OCI-LY1 (cell line): ENCODE results near the gene SERPINE1.

Experiments used
- H2AFZ ChIP-seq: fragments of 200-600 bp; sonication (generic), shearing (Covaris generic); 2 replicates; pipeline ENCODE4 v1.6.0; 2014; ENCODE audit warnings: antibody characterized with exemption, mild to moderate bottlenecking, low read length
- H3F3A ChIP-seq: fragments of 200-600 bp; sonication (generic), shearing (Covaris generic); 2 replicates; pipeline ENCODE4 v1.6.0; 2014; ENCODE audit warnings: mild to moderate bottlenecking, antibody characterized with exemption, low read length, moderate library complexity; ENCODE audit not compliant: insufficient read depth
- H3K27ac ChIP-seq: fragments of 200-600 bp; sonication (generic); 2 replicates; pipeline ENCODE4 v1.5.1; 2014; ENCODE audit warnings: low read length, mixed run types, mild to moderate bottlenecking, low read depth; ENCODE audit not compliant: poor library complexity, severe bottlenecking
- H3K27me3 ChIP-seq: fragments of 200-600 bp; sonication (generic); 2 replicates; pipeline ENCODE4 v1.6.0; 2014; ENCODE audit warnings: antibody characterized with exemption, mild to moderate bottlenecking, low read length, moderate library complexity; ENCODE audit not compliant: insufficient read depth
- H3K36me3 ChIP-seq: fragments of 200-600 bp; sonication (generic); 2 replicates; pipeline ENCODE4 v1.6.1; 2014; ENCODE audit warnings: mild to moderate bottlenecking, antibody characterized with exemption, low read length, moderate library complexity, mixed read lengths; ENCODE audit not compliant: insufficient read depth
- H3K4me1 ChIP-seq: fragments of 200-600 bp; sonication (generic); 2 replicates; pipeline ENCODE4 v1.5.1; 2014; ENCODE audit warnings: mild to moderate bottlenecking, low read length, moderate library complexity; ENCODE audit not compliant: insufficient read depth, severe bottlenecking
- H3K4me2 ChIP-seq: fragments of 200-600 bp; sonication (generic), shearing (Covaris generic); 2 replicates; pipeline ENCODE4 v1.6.1; 2014; ENCODE audit warnings: low read length
- H3K4me3 ChIP-seq: fragments of 200-600 bp; sonication (generic); 2 replicates; pipeline ENCODE4 v1.5.1; 2014; ENCODE audit warnings: low read length, low read depth, mild to moderate bottlenecking, mixed read lengths; ENCODE audit not compliant: poor library complexity, severe bottlenecking
- H3K79me2 ChIP-seq: fragments of 200-600 bp; shearing (Covaris generic); 2 replicates; pipeline ENCODE4 v1.6.1; 2016; ENCODE audit warnings: mixed run types, low read length, mixed read lengths; ENCODE audit not compliant: insufficient read depth
- H3K9ac ChIP-seq: fragments of 200-600 bp; sonication (generic), shearing (Covaris generic); 2 replicates; pipeline ENCODE4 v1.6.1; 2014; ENCODE audit warnings: mild to moderate bottlenecking, low read length, mixed read lengths
- H3K9me2 ChIP-seq: fragments of 200-600 bp; sonication (generic), shearing (Covaris generic); 2 replicates; pipeline ENCODE4 v1.6.1; 2014; ENCODE audit warnings: low read depth, mild to moderate bottlenecking, low read length, mixed read lengths
- H3K9me3 ChIP-seq: fragments of 200-600 bp; shearing (Covaris generic); 2 replicates; pipeline ENCODE4 v1.6.1; 2014; ENCODE audit warnings: low read length, mixed read lengths
- H4K20me1 ChIP-seq: fragments of 200-600 bp; sonication (generic), shearing (Covaris generic); 2 replicates; pipeline ENCODE4 v1.6.0; 2016; ENCODE audit warnings: mild to moderate bottlenecking, low read length; ENCODE audit not compliant: insufficient read depth
- CTCF ChIP-seq: fragments of 200-600 bp; sonication (generic), shearing (Covaris generic); IDR thresholded peaks from 2 replicates; pipeline ENCODE4 v1.5.1; 2017; ENCODE audit warnings: mild to moderate bottlenecking, antibody characterized with exemption, low read length, moderate library complexity, mixed read lengths
- EZH2 ChIP-seq: fragments of 200-600 bp; sonication (generic), shearing (Covaris generic); IDR thresholded peaks from 2 replicates; pipeline ENCODE4 v1.8.0; 2017; ENCODE audit warnings: borderline replicate concordance, mixed run types, mild to moderate bottlenecking, antibody characterized with exemption, low read length, moderate library complexity, mixed read lengths

The SERPINE1 gene

GRCh38 chr7:101093906-101094305 is 33.0 kb upstream of the SERPINE1 start:
- no peaks in the 10 kb centered on the region for H4K20me1 ChIP-seq
- H3K27ac ChIP-seq, result no peak overlapping the region
- H3K9ac ChIP-seq, result no peak overlapping the region

GRCh38 chr7:101094376-101094775 is 32.5 kb upstream of the SERPINE1 start:
- no peaks in the 10 kb centered on the region for H4K20me1 ChIP-seq
- H3K27me3 ChIP-seq, result no peaks in the 10 kb centered on the region
- peaks cover 13% of the 10 kb centered on the region for H3K36me3 ChIP-seq
- no peaks in the 10 kb centered on the region for H3F3A ChIP-seq
- no peak overlapping the region for H3K4me2 ChIP-seq
- H3K27ac ChIP-seq, result no peak overlapping the region
- H2AFZ ChIP-seq, result no peak overlapping the region
- H3K79me2 ChIP-seq, result no peaks in the 10 kb centered on the region
- H3K4me3 ChIP-seq, result no peak overlapping the region
- H3K9ac ChIP-seq, result no peak overlapping the region
- TF ChIP-seq CTCF (no peak), EZH2 (no peak)
- H3K4me1 ChIP-seq, result no peaks in the 10 kb centered on the region
- no peaks in the 10 kb centered on the region for H3K9me2 ChIP-seq
- no peaks in the 10 kb centered on the region for H3K9me3 ChIP-seq

More at GRCh38 chr7:101093906-101094305, 33.0 kb upstream of the SERPINE1 start:
- H3K4me2 ChIP-seq, result no peak overlapping the region
- H3K27me3 ChIP-seq, result no peaks in the 10 kb centered on the region
- peaks cover 17% of the 10 kb centered on the region for H3K36me3 ChIP-seq
- no peaks in the 10 kb centered on the region for H3F3A ChIP-seq
- no peaks in the 10 kb centered on the region for H3K9me2 ChIP-seq
- no peaks in the 10 kb centered on the region for H3K79me2 ChIP-seq
- TF ChIP-seq EZH2 (no peak), CTCF (no peak)
- H3K4me1 ChIP-seq, result no peaks in the 10 kb centered on the region
- H2AFZ ChIP-seq, result no peak overlapping the region
- no peak overlapping the region for H3K4me3 ChIP-seq
- no peaks in the 10 kb centered on the region for H3K9me3 ChIP-seq

GRCh38 chr7:101094791-101095375 is 32.0 kb upstream of the SERPINE1 start:
- H3K4me2 ChIP-seq, result no peak overlapping the region
- H3K36me3 ChIP-seq, result peaks cover 11% of the 10 kb centered on the region
- no peak overlapping the region for H3K9ac ChIP-seq
- no peaks in the 10 kb centered on the region for H4K20me1 ChIP-seq
- no peak overlapping the region for H3K4me3 ChIP-seq
- no peaks in the 10 kb centered on the region for H3K9me2 ChIP-seq
- H3K9me3 ChIP-seq, result no peaks in the 10 kb centered on the region
- no peaks in the 10 kb centered on the region for H3K79me2 ChIP-seq
- H3K27me3 ChIP-seq, result no peaks in the 10 kb centered on the region; the same call in 1 of the 2 replicates
- no peaks in the 10 kb centered on the region for H3F3A ChIP-seq
- H3K4me1 ChIP-seq, result no peaks in the 10 kb centered on the region
- TF ChIP-seq CTCF (peak; percentile 80), EZH2 (no peak)
- H2AFZ ChIP-seq, result no peak overlapping the region
- no peak overlapping the region for H3K27ac ChIP-seq
